NB4 (cell line): ENCODE data around the gene SKAP1.

Experiments
- DNase-seq: peaks from one replicate; pipeline ENCODE4 v3.0.0; 2010; ENCODE audit warnings: low read depth
- H3K4me3 ChIP-seq: one replicate; pipeline ENCODE4 v1.5.1; 2011; ENCODE audit warnings: mild to moderate bottlenecking, low read depth, low read length, moderate library complexity
- MYC ChIP-seq: IDR thresholded peaks from 2 replicates; pipeline ENCODE4 v1.6.1; 2011; ENCODE audit warnings: low read depth, low read length
- POLR2A ChIP-seq: IDR thresholded peaks from 2 replicates; pipeline ENCODE4 v1.6.1; 2011; ENCODE audit warnings: mild to moderate bottlenecking; ENCODE audit not compliant: insufficient read length; ENCODE audit errors: extremely low read depth
- TF ChIP-seq, protein P1 (sequence below): IDR thresholded peaks from 2 replicates; pipeline ENCODE4 v1.6.1; 2011; ENCODE audit warnings: low read depth, low read length
- TF ChIP-seq, protein P2 (sequence below): IDR thresholded peaks from one replicate; pipeline ENCODE4 v1.5.1; 2012; ENCODE audit warnings: low read depth, low read length

Gene SKAP1

DNA sequence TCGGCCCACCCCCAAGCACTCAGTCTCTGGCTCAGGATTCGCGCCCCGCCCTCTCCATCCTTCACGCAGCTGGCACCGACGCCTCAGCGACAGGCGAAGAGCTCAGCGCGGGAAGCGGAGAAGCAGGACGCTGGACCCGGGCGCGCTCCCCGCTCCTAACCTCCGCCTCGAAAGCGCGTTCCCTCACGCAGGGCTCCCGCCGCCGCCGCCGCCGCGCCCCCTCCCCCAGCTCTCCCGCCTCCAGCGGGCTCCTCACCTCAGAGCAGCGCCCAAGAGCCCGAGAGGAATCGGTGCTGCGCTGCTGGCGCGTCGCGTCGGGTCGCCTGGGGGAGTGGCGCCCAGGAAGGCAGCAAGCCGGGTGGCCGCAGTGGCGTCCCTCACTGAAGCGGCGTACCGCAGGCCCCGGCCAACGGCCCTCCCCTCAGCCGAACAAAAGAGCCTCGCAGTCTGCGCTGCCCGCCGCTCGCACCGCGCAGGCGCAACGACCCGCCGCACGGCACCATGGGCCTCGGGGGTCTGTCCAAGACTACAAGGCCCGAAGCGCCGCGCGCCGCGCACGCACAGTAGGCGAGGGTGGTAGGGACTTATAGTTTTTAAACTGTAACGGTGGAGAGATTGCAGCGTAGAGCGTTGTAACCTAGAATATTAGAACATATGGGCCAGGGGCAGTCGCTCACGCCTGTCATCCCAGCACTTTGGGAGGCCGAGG, 328.8 kb downstream of the SKAP1 start, which contains the start of gene CBX1:
Gene CBX1 (minus strand): TSS at position 467 of the 709 bp plus-strand sequence. CDS start 24,474 bp downstream, outside the sequence.
- TF ChIP-seq POLR2A (no peak), MYC (peak; percentile 42; the same call in 1 of the 2 replicates)
- TF ChIP-seq, protein P1, sequence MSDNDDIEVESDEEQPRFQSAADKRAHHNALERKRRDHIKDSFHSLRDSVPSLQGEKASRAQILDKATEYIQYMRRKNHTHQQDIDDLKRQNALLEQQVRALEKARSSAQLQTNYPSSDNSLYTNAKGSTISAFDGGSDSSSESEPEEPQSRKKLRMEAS: no peak
- TF ChIP-seq, protein P2, sequence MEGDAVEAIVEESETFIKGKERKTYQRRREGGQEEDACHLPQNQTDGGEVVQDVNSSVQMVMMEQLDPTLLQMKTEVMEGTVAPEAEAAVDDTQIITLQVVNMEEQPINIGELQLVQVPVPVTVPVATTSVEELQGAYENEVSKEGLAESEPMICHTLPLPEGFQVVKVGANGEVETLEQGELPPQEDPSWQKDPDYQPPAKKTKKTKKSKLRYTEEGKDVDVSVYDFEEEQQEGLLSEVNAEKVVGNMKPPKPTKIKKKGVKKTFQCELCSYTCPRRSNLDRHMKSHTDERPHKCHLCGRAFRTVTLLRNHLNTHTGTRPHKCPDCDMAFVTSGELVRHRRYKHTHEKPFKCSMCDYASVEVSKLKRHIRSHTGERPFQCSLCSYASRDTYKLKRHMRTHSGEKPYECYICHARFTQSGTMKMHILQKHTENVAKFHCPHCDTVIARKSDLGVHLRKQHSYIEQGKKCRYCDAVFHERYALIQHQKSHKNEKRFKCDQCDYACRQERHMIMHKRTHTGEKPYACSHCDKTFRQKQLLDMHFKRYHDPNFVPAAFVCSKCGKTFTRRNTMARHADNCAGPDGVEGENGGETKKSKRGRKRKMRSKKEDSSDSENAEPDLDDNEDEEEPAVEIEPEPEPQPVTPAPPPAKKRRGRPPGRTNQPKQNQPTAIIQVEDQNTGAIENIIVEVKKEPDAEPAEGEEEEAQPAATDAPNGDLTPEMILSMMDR: no peak
- H3K4me3 ChIP-seq: peak within 1 kb of the TSS; percentile 76
- peak; percentile 98 for DNase-seq

DNA sequence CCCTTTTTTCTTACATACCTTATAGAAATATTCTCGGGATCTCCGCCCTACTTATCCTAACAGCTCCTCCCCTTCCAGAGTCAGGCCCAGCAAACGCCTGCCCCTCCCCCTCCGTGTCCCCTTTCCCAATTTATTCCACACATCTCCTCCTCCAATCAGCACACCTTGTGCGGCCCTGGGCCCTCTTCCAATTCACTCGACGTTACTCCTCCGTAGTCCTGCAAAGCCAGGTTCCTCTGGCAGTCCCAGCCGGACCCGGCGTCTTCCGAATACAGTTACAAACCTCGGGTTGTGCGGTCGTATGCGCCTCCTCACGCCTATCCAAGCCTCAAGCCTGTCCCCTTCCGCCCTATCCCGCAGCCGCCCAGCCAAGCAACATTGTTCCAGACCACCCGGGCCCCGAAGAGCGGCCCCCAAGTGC, 329.4 kb downstream of the SKAP1 start:
- TF ChIP-seq, protein P1: no peak
- no peak for TF ChIP-seq MYC
- TF ChIP-seq, protein P2: no peak
- no peak for TF ChIP-seq POLR2A
- H3K4me3 ChIP-seq: peak overlapping the region; percentile 76
- no peak for DNase-seq

DNA sequence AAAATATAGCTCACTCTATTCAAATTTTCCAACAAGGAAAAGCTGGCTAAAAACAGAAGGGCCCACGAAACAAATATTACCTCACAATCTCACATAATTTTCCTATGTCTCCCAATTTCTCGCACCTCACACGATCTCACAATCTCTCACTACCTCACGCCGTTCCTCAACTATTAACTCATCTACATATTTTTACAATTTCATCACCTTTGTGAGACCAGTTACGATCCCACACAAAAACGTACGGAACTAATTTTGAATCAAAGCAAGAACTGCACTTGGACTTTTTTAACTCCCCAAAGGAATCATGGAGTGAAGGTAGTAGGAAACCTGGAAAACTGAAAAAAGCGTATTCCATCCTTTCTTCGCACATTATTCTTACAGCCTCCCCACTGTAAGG, 329.9 kb downstream of the SKAP1 start:
- no peak for DNase-seq
- H3K4me3 ChIP-seq: peak overlapping the region; percentile 76
- TF ChIP-seq MYC (no peak), POLR2A (no peak)
- TF ChIP-seq, protein P2: no peak
- TF ChIP-seq, protein P1: no peak

DNA sequence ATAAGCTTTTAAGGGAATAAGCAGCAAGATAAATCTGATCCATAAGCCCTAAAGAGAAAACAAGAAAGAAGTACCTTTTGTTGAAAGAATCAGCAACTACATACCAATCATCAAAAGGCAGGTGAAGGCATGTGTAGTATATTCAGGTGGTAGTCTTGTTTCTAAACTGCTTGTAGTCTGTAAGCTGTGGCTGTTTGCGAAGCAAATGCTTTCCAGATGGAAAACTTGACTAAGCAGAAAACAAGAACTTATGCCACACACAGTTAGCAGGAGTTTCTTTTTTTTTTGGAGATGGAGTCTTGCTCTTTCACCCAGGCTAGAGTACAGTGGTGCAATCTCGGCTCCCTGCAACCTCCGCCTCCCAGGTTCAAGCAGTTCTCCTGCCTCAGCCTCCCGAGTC, 334.4 kb downstream of the SKAP1 start:
- DNase-seq: no peak
- no peak overlapping the region for H3K4me3 ChIP-seq
- no peak for TF ChIP-seq POLR2A
- TF ChIP-seq MYC: no peak
- TF ChIP-seq, protein P1: no peak
- TF ChIP-seq, protein P2: no peak

DNA sequence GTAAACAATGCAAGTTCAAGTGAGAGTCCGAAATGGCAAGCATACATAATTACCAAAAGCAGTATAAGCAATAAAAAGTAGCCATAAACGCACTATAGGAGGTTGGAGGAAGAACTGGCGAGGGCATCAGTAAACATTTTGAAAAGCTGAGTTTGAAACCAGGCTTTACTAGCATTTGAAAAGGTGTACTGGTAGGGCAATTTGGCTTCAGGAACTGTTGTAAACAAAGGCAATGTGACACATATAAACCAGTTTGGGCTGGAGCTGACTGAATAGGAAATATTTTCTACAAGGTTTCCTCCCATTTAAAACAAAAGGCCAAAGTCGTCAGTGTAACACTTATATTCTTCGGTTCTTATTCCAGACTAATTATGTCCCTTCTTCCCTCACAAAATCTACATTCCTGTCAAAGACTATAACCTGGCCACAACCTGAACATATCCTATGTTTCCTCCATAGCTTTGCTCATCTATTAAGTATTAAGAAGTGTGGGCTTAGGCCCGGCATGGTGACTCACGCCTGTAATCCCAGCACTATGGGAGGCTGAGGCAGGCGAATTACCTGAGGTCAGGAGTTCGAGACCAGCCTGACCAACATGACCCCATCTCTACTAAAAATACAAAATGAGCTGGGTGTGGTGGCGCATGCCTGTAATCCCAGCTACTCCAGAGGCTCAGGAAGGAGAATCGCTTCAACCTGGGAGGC, 336.5 kb downstream of the SKAP1 start:
- H3K4me3 ChIP-seq: no peak overlapping the region
- DNase-seq: no peak
- TF ChIP-seq, protein P1: no peak
- TF ChIP-seq, protein P2: no peak
- TF ChIP-seq POLR2A (no peak), MYC (no peak)
